Measurements from ENCODE around the gene CIB1. TPM values are rescaled to one million over a fixed set of nuclear protein-coding genes. Genes with fewer than 3 reads are reported as not detected.
"Not testable (repeated sequence)": the region's sequence is repeated elsewhere in the genome, so short reads cannot be mapped to it uniquely, and the experiment has no call there.

Gene CIB1
- total RNA-seq, 1 experiment from 2014 or later, result 113 TPM

DNA sequence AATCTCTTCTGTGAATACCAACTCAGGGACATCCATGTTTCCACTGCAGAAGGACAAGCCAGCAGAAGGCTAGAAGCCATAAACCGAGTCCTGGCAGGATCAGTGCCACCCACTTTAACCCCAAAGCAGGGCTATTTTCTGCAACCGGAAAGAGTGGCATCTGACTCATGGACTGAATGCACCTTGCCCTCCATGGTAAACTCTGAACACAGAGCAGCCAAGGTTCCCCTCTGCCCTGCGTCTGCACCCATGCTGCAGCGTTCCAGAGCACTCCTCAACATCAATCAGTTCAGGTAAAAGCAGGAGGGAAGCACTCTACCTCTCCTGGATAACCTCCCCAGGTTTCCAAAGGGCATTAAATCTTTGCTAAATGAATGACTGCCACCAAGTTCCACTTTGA is 30.9 kb upstream of the CIB1 start:
- intact Hi-C loops (cut with micrococcal nuclease; ENCODE audit: unreplicated experiment), result loop anchor here (1.0 to 10.0 kb wide), 3 partner anchors 16 to 370 kb away; partner anchors contain the start of genes AP3S2, CIB1 and TTLL13
- peaks cover 61% of the 10 kb centered on the region for H3K79me2 ChIP-seq (ENCODE audit: low read depth)

DNA sequence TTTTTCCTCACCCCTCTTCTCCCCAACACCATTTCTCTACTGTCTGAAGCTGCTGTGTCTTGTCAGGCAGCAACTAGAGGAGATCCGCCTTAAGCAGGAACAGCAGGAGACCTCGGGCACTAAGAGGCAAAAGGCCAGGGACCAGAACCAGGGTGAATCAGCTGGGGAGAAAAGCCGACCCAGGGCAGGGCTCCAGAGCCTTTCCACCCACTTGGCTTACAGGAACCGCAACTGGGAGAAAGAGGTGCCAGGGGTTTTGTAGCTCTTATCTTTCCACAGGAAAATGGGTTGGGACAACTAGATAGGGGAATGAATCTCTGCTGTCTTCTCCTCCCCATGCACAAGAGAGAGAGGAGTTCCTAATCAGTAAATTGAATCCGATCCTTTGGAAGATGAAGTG is 28.7 kb upstream of the CIB1 start:
- CTCF ChIA-PET, result interaction anchor here (0.5 kb wide), 1 partner anchor 89 kb away, joined by 8 read pairs; no protein-coding TSS in a partner anchor
- no TSS peak for BruUV-seq (replicated peaks)
- POLR2A ChIA-PET (ENCODE audit: unreplicated experiment), result interaction anchor here (0.5 kb wide), 1 partner anchor 12 kb away, joined by 5 read pairs; no protein-coding TSS in a partner anchor
- peaks cover 6% of the 10 kb centered on the region; the same call in 1 of the 2 replicates for H3K36me3 ChIP-seq (ENCODE audit: low read depth)
- no peaks in the 10 kb centered on the region for H3K27me3 ChIP-seq (ENCODE audit: insufficient read depth, low read depth)
- H2AFZ ChIP-seq, result no peak overlapping the region
- H3K9me3 ChIP-seq (ENCODE audit: insufficient read depth, low read depth), result no peaks in the 10 kb centered on the region
- peaks cover 23% of the 10 kb centered on the region; the same call in 1 of the 2 replicates for H3F3A ChIP-seq (ENCODE audit: insufficient read depth, low read depth)
- H4K20me1 ChIP-seq (ENCODE audit: insufficient read depth), result peaks cover 10% of the 10 kb centered on the region; the same call in 1 of the 2 replicates
- peaks cover 45% of the 10 kb centered on the region for H3K4me1 ChIP-seq (replicated peaks; ENCODE audit: insufficient read depth)
- no peak for DNase-seq
- no peaks in the 10 kb centered on the region for H3K9me2 ChIP-seq (ENCODE audit: insufficient read depth)
- no peak overlapping the region for H3K4me3 ChIP-seq
- peak overlapping the region; percentile 51 for H3K4me2 ChIP-seq
- H3K27ac ChIP-seq, result peak overlapping the region; percentile 57
- intact Hi-C loops (cut with micrococcal nuclease; ENCODE audit: unreplicated experiment), result loop anchor here (10.0 kb wide), 1 partner anchor 368 kb away; the partner anchor contains the start of gene AP3S2
- TF ChIP-seq, protein P1, sequence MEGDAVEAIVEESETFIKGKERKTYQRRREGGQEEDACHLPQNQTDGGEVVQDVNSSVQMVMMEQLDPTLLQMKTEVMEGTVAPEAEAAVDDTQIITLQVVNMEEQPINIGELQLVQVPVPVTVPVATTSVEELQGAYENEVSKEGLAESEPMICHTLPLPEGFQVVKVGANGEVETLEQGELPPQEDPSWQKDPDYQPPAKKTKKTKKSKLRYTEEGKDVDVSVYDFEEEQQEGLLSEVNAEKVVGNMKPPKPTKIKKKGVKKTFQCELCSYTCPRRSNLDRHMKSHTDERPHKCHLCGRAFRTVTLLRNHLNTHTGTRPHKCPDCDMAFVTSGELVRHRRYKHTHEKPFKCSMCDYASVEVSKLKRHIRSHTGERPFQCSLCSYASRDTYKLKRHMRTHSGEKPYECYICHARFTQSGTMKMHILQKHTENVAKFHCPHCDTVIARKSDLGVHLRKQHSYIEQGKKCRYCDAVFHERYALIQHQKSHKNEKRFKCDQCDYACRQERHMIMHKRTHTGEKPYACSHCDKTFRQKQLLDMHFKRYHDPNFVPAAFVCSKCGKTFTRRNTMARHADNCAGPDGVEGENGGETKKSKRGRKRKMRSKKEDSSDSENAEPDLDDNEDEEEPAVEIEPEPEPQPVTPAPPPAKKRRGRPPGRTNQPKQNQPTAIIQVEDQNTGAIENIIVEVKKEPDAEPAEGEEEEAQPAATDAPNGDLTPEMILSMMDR (conservative IDR thresholded peaks at IDR 0.05), result no peak
- TF ChIP-seq EZH2 (IDR thresholded peaks at IDR 0.05; ENCODE audit: low read depth), result no peak
- peaks cover 43% of the 10 kb centered on the region for H3K79me2 ChIP-seq (ENCODE audit: low read depth)

More for the DNA sequence above, 30.9 kb upstream of the CIB1 start:
- ChIA-PET POLR2A (ENCODE audit: unreplicated experiment) (no interaction called here), CTCF (no interaction called here)
- DNase-seq, result peak; percentile 20 to 66
- peaks cover 56% of the 10 kb centered on the region for H3K4me1 ChIP-seq (replicated peaks; ENCODE audit: insufficient read depth)
- TF ChIP-seq, protein P1 (conservative IDR thresholded peaks at IDR 0.05), result no peak
- TF ChIP-seq EZH2 (IDR thresholded peaks at IDR 0.05; ENCODE audit: low read depth), result no peak
- no peaks in the 10 kb centered on the region for H3K27me3 ChIP-seq (ENCODE audit: insufficient read depth, low read depth)
- H3K4me3 ChIP-seq, result peak overlapping the region; percentile 82
- no peaks in the 10 kb centered on the region for H3K9me3 ChIP-seq (ENCODE audit: insufficient read depth, low read depth)
- no TSS peak for BruUV-seq (replicated peaks)
- peaks cover 23% of the 10 kb centered on the region for H4K20me1 ChIP-seq (ENCODE audit: insufficient read depth)
- H3K36me3 ChIP-seq (ENCODE audit: low read depth), result peaks cover 14% of the 10 kb centered on the region
- H3K9me2 ChIP-seq (ENCODE audit: insufficient read depth), result no peaks in the 10 kb centered on the region
- peak overlapping the region; percentile 89 for H3K27ac ChIP-seq
- peaks cover 32% of the 10 kb centered on the region for H3F3A ChIP-seq (ENCODE audit: insufficient read depth, low read depth)
- H3K4me2 ChIP-seq, result peak overlapping the region; percentile 100
- H2AFZ ChIP-seq, result peak overlapping the region; percentile 82

DNA sequence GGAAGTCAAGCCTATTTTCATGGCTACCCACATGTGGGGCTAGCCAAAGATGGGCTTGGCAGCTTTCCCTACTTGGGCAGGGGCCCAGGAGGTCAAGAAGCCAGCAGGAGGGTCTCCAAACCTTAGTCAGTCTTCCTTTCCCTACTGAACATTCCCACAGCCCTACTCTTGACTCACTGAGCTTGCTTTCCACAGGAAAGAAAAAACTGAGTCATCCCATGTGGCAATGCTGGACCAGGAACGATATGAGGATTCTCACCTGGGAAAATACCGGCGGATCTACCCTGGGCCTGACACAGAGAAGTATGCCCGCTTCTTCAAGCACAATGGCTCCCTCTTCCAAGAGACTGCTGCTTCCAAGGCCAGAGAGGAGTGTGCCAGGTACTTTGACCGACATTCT is 28.1 kb upstream of the CIB1 start:
- H3K36me3 ChIP-seq (ENCODE audit: low read depth), result no peaks in the 10 kb centered on the region
- H3K9me3 ChIP-seq (ENCODE audit: insufficient read depth, low read depth), result no peaks in the 10 kb centered on the region
- H2AFZ ChIP-seq, result no peak overlapping the region
- peaks cover 4% of the 10 kb centered on the region; the same call in 1 of the 2 replicates for H4K20me1 ChIP-seq (ENCODE audit: insufficient read depth)
- TF ChIP-seq EZH2 (IDR thresholded peaks at IDR 0.05; ENCODE audit: low read depth), result no peak
- TF ChIP-seq, protein P1 (conservative IDR thresholded peaks at IDR 0.05), result no peak
- H3K9me2 ChIP-seq (ENCODE audit: insufficient read depth), result no peaks in the 10 kb centered on the region
- ChIA-PET CTCF (no interaction called here), POLR2A (ENCODE audit: unreplicated experiment) (interaction anchor here (0.5 kb wide), 1 partner anchor 12 kb away, joined by 5 read pairs; no protein-coding TSS in a partner anchor)
- peaks cover 37% of the 10 kb centered on the region for H3K79me2 ChIP-seq (ENCODE audit: low read depth)
- H3K4me3 ChIP-seq, result no peak overlapping the region
- peak overlapping the region; percentile 57 for H3K27ac ChIP-seq
- intact Hi-C loops (cut with micrococcal nuclease; ENCODE audit: unreplicated experiment), result loop anchor here (10.0 kb wide), 1 partner anchor 367 kb away; the partner anchor contains the start of gene AP3S2
- H3K4me1 ChIP-seq (replicated peaks; ENCODE audit: insufficient read depth), result peaks cover 39% of the 10 kb centered on the region
- H3K27me3 ChIP-seq (ENCODE audit: insufficient read depth, low read depth), result no peaks in the 10 kb centered on the region
- H3K4me2 ChIP-seq, result peak overlapping the region; percentile 51
- no TSS peak for BruUV-seq (replicated peaks)
- peaks cover 20% of the 10 kb centered on the region; the same call in 1 of the 2 replicates for H3F3A ChIP-seq (ENCODE audit: insufficient read depth, low read depth)
- peak; percentile 12 to 68 for DNase-seq

DNA sequence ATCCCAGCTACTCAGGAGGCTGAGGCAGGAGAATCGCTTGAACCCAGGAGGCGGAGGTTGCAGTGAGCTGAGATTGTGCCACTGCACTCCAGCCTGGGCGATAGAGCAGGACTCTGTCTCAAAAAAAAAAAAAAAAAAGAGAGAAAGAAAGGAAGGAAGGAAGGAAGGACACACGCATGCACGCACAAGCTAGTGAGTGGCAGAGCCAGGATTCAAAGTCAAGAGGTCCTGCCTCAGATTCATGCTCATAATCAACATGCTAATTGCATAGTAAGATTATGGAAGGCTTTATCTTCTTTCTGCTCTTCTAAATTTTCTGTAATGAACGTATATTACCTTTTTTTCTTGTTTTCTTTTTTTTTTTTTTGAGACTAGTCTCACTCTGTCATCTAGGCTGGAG is 27.0 kb upstream of the CIB1 start:
- H3K9me3 ChIP-seq (ENCODE audit: insufficient read depth, low read depth); H4K20me1 ChIP-seq (ENCODE audit: insufficient read depth); H3K27me3 ChIP-seq (ENCODE audit: insufficient read depth, low read depth); POLR2A ChIA-PET (ENCODE audit: unreplicated experiment); H3K9me2 ChIP-seq (ENCODE audit: insufficient read depth); BruUV-seq (replicated peaks); H3K36me3 ChIP-seq (ENCODE audit: low read depth); H2AFZ ChIP-seq; DNase-seq; H3K4me3 ChIP-seq; H3K27ac ChIP-seq; H3K4me2 ChIP-seq: not testable (repeated sequence)
- Histone ChIP-seq H3K79me2 (ENCODE audit: low read depth) (peaks cover 26% of the 10 kb centered on the region; the same call in 1 of the 2 replicates), H3F3A (ENCODE audit: insufficient read depth, low read depth) (peaks cover 20% of the 10 kb centered on the region; the same call in 1 of the 2 replicates), H3K4me1 (replicated peaks; ENCODE audit: insufficient read depth) (peaks cover 35% of the 10 kb centered on the region)
- intact Hi-C loops (cut with micrococcal nuclease; ENCODE audit: unreplicated experiment), result loop anchor here (10.0 kb wide), 1 partner anchor 366 kb away; the partner anchor contains the start of gene AP3S2
- CTCF ChIA-PET, result interaction anchor here (0.6 kb wide), 1 partner anchor 907 kb away, joined by 5 read pairs; no protein-coding TSS in a partner anchor
